GM19395 (cell line): ENCODE measurements around the gene PGAP2.
A peak's percentile ranks its signal among the peaks of the same experiment; 100 is the strongest.

Experiments
- ATAC-seq: cut with Tn5 transposase; IDR thresholded peaks from one replicate; pipeline ENCODE4 v1.9.1; 2021; ENCODE audit warnings: mild to moderate bottlenecking, moderate library complexity; ENCODE audit not compliant: unreplicated experiment

The PGAP2 gene

GRCh38 chr11:3831378-3832239, 23.2 kb downstream of the PGAP2 start:
- no peak for ATAC-seq

- no peak for ATAC-seq
Observed at GRCh38 chr11:3832816-3833215, 24.5 kb downstream of the PGAP2 start.

- no peak for ATAC-seq
Observed at GRCh38 chr11:3833449-3833848, 25.1 kb downstream of the PGAP2 start.

GRCh38 chr11:3834349-3834663, 25.9 kb downstream of the PGAP2 start:
- ATAC-seq = no peak

- ATAC-seq = no peak
Observed at GRCh38 chr11:3834664-3835461, 26.5 kb downstream of the PGAP2 start.

GRCh38 chr11:3835751-3836150, 27.4 kb downstream of the PGAP2 start:
- ATAC-seq = no peak

- no peak for ATAC-seq
Observed at GRCh38 chr11:3836903-3837302, 28.5 kb downstream of the PGAP2 start.

GRCh38 chr11:3837793-3838192, 29.4 kb downstream of the PGAP2 start:
- no peak for ATAC-seq

- no peak for ATAC-seq
Observed at GRCh38 chr11:3838504-3838903, 30.1 kb downstream of the PGAP2 start.

GRCh38 chr11:3840004-3840869, 31.9 kb downstream of the PGAP2 start:
- ATAC-seq = peak; percentile 12

- ATAC-seq = peak; percentile 48
Observed at GRCh38 chr11:3840870-3841425, 32.6 kb downstream of the PGAP2 start, which contains the start of gene RHOG. TSS of gene RHOG (minus strand) at chr11:3840959. CDS start at chr11:3828138, 12,821 bp downstream.

- peak; percentile 59 for ATAC-seq
Observed at GRCh38 chr11:3841426-3842350, 33.3 kb downstream of the PGAP2 start.

- ATAC-seq = no peak
Observed at GRCh38 chr11:3843326-3843725, 35.0 kb downstream of the PGAP2 start.

- no peak for ATAC-seq
Observed at GRCh38 chr11:3845246-3845645, 36.9 kb downstream of the PGAP2 start.

- ATAC-seq = no peak
Observed at GRCh38 chr11:3845670-3846069, 37.3 kb downstream of the PGAP2 start.

- ATAC-seq = no peak
Observed at GRCh38 chr11:3849297-3849874, 41.0 kb downstream of the PGAP2 start.

- ATAC-seq = no peak
Observed at GRCh38 chr11:3853545-3853842, 45.1 kb downstream of the PGAP2 start.

- ATAC-seq = peak; percentile 45
Observed at GRCh38 chr11:3853899-3854659, 45.7 kb downstream of the PGAP2 start.

- ATAC-seq = no peak
Observed at GRCh38 chr11:3854660-3854976, 46.3 kb downstream of the PGAP2 start.
